ENCODE results near the gene E4F1.
A peak's percentile ranks its signal among the peaks of the same experiment; 100 is the strongest.

Gene E4F1, protein sequence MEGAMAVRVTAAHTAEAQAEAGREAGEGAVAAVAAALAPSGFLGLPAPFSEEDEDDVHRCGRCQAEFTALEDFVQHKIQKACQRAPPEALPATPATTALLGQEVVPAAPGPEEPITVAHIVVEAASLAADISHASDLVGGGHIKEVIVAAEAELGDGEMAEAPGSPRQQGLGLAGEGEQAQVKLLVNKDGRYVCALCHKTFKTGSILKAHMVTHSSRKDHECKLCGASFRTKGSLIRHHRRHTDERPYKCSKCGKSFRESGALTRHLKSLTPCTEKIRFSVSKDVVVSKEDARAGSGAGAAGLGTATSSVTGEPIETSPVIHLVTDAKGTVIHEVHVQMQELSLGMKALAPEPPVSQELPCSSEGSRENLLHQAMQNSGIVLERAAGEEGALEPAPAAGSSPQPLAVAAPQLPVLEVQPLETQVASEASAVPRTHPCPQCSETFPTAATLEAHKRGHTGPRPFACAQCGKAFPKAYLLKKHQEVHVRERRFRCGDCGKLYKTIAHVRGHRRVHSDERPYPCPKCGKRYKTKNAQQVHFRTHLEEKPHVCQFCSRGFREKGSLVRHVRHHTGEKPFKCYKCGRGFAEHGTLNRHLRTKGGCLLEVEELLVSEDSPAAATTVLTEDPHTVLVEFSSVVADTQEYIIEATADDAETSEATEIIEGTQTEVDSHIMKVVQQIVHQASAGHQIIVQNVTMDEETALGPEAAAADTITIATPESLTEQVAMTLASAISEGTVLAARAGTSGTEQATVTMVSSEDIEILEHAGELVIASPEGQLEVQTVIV

DNA sequence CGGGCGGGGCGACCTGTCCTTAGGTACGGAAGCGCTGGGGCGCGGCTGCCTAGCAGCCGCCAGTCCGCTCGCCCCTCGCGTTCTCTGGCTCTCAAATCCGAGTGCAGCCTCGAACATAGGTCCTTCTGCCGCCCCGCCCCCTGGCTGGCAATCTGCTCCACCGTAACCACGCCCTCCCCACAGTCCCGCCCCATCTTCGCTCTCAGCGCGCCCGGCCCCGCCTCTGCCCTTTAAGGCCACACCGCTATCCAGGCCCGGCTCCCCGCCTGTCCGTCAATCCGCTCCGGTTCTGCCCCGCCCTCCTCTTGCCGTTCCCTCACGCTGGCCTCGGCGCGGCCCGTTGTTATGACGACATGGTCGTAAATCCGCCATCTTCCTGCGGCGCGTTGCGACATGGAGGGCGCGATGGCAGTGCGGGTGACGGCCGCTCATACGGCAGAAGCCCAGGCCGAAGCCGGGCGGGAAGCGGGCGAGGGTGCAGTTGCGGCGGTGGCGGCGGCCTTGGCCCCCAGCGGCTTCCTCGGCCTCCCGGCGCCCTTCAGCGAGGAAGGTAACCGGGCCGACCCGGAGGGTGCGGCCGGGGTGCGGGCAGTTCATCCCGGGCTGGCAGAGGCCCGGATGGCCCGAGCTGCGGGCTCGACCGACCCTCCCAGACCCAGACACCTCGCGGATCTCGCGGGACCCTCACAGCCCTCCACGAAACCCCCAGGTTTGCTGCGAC lies at the start of gene E4F1:
Gene E4F1 (plus strand): TSS at position 371 of the 721 bp plus-strand sequence. CDS start 23 bp downstream, at position 394.
- peak; percentile 91 for DNase-seq

DNA sequence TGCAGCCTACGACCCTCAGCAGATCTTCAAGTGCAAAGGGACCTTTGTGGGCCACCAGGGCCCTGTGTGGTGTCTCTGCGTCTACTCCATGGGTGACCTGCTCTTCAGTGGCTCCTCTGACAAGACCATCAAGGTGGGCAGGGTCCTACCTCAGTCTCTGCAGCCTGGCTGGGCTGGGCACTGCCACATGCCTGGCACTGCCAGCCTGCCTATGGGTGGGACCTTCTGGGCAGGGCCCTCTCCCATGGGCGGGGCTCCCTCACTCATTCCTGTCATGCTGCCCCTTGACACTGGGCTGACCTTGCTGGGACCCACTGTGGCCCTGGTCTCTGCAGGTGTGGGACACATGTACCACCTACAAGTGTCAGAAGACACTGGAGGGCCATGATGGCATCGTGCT lies 49.5 kb upstream of the E4F1 start:
- DNase-seq: no peak

DNA sequence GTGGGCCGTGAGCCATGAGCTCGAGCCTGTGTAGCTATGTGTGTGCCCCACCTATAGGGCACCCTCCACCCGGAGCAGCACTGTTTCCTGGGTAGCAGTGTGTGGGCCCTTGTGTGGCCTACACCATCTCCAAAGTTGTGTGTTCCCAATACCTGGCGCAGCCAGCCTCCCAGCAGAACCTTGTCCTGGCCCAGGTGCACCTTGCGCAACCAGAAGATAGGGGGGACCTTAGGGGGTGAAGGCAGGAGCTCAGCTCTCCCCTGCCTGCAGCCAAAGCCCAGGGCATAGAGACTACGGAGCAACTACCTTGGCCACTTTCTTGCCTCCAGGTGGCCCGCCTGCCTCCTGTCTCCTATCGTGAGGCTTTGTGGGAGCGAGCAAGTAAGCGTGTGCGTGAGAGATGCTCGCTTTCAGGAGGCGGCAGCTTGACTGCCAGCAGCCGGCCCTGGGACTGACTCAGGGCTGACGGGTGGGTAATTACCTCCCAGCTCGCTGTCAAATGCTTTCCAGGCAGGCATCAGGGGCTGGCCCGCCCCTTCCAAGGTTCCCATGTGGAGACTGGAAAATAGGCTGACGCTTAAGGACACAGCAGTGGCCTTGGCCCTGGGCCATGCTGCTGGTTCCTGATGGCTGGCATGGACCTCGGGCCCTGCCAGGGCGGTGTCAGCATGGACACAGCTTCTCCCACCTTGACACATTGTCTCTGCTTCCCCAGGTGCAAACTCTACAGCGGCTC lies 48.8 kb upstream of the E4F1 start:
- no peak for DNase-seq

DNA sequence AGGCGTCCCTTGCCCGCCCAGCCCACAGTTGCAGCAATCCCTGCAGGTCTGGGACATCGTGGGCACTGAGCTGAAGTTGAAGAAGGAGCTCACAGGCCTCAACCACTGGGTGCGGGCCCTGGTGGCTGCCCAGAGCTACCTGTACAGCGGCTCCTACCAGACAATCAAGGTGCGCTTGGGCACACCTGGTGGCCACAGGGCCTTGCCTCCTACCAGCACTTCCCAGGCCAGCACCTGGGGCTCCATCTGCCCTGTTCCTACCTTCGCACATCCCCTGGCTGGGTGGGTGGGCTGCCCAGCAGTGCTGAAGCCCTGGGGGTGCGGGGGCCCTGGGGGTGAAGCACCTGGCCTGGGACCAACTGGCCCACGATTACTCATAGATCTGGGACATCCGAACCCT lies 47.9 kb upstream of the E4F1 start:
- no peak for DNase-seq

DNA sequence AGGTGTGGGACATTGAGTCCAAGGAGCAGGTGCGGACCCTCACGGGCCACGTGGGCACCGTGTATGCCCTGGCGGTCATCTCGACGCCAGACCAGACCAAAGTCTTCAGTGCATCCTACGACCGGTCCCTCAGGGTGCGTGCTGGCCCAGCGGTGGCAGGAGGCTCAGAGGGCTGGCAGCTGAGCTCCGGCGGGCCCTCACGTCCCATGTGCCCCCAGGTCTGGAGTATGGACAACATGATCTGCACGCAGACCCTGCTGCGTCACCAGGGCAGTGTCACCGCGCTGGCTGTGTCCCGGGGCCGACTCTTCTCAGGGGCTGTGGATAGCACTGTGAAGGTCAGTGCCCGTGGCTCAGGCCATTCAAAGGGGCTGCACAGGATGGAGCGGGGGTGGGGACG lies 47.3 kb upstream of the E4F1 start:
- no peak for DNase-seq

DNA sequence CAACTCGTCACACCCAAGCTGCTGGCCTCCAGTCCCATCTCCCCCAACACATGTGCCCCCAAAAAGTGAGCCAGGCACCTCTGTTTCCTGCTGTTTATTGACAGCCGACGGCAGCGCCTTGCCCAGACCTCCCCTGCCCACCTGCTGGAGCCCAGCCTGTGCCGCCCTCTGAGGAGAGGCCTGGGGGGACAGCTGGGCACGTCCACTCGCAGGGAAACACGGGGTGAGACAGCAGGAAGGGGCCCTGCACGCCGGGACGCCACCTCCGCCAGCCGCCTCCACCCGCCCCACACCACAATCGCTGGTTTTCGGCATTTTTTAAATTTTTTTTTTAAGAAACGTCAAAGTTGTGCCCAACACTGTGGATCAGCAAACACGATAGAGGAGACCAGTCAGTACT lies 46.3 kb upstream of the E4F1 start:
- no peak for DNase-seq

DNA sequence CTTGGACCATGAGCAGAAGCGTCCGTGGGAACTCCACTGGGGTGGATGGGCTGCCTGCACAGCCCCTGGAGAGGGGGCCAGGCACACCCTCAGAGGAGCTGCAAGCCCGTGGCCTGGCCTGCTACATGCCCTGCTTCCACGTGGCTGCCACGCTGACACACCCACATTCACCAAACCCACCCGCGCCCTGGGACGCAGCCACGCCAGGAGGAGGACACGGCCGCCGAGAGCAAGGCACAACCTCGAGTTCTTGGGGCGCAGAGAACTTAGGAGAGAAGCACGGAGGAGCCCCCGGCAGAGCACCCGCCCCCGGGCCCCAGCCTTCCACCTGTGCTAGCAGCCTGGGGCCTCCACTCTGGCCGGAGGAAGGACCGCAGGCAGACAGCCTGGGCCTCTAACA lies 45.8 kb upstream of the E4F1 start:
- DNase-seq: no peak

DNA sequence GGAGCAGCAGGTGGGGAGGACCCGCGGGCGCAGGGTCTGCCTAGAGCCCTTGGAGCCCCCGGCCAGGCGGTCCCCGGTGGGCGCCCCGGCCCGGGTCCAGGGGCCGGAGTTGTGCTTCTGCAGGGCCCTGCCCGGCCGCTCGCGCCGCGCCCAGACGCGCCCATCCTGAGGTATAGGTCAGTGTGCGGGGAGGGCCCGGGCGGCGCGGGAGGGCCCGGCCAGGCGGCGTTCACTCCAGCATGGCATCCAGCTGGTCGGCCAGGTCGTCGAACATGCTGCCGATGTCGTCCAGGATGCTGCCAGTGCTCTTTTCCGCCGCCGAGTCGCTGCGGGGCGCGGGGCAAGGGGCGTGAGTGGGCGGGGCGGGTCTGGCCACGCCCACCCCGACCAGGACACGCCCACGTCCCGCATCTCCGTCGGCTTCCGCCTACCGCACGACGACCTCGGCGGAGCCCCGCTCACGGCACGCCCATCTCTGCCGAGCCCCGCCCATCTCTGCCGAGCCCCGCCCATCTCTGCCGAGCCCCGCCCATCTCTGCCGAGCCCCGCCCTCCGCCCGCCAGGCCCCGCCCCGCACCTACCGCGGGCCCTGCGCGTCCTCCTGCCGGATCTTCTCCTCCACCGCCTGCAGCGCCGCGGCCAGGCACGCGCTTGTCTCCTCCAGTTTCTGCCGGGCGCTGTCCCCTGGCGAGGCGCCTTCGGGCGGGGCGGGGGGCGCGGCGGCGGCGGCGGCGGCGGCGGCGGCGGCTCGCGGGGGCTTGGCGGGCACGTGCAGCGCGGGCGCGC lies 44.9 kb upstream of the E4F1 start:
- no peak for DNase-seq

DNA sequence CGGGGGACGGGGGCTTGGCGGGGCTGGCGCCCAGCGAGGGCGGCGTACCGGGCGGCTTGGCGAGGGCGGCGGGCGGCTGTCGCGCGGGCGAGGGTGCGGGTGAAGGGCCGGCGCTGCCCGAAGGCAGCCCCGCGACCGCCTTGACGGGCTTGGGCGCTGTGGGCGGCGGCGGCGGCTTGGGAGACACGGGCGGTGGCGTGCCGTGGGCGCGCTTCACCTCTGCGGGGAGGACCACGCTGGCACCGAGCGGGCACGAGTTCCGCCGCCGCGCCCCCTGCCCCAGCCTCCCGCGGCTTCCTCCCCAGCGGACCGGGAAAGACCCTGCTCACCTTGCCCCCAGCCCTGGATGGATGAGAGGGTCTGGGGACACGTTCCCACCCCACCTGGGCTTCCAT lies 44.3 kb upstream of the E4F1 start:
- DNase-seq: no peak

DNA sequence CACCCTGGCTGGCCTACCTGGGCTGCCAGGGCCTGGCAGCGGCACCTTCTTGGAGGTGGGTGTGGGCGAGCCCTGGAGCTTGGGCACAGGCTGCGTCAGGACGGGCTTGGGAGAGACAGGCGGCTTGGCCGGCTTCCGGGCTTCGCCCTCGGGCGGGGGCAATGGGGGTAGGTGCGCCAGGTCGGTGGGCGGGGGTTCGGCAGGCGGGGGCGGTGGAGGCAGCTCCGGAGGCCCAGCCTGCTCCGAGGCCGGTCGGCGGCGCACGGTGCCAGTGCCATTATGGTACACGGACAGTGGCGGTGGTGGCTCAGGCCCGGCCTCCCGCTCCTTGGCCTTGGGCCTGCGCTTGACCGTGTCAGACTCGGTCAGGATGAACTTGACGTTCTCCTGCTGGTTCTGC lies 43.8 kb upstream of the E4F1 start:
- no peak for DNase-seq

DNA sequence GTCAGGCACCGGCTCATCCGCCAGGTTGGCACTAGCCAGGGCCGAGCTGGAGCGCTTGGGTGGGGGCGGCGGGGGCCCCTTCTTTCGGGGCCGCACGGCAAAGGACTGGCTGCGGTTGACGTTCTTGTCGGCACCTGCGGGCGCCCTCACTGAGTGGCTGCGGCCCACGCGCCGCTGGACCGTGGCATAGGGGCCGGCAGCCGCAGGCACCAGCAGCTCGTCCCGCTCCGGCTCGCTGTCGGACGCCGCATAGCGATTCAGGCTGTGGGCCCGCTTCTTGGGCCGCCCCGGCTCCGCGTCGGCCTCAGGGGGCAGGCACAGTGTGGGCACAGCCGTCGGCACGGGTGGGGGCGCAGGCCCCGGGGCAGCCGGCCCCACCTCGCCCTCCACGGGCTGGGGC lies 42.9 kb upstream of the E4F1 start:
- no peak for DNase-seq

DNA sequence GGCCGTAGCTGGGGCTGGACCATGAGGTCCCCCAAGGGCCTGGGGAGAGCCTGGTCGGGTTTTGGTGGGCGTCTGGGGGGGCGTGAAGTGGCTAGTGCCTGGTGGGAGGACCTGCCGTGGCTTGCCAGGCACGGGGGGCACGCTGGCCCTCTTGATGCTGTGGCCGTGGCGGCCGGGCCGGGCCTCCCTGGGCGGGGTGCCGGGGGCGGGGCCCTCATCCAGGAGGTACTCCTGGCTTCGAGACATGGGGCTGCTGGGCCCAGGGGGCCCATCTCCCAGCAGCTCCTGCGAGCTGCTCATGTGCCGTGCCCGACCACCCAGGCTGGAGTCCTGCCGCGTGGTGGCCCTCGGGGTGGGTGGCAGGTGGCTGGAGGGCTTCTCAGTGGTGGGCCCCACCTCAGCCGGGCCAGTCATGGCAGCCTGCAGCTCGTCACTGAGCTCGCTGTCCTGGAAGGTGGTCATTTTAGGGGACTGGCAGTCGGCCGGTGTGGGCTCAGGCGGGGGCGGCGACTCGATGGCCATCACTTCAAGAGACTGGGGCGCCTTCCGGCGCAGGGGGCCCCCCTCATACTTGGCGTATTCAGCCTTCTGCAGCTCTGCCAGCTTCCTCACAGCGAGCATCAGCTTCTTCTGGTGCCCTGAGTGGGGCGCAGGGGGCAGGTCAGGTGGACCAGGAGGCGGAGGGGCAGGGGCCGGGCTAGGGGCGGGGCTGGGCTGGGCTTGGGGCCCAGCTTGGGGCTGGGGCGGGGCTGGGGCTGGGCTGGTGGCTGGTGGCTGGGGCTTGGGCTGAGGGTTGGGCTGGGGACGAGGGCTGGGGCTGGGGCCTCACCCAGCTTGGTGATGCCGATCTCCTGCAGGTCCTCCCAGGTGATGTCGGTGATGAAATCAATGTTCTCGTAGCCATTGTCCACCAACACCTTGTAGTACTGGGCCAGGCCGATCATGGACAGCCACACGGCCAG lies 42.1 kb upstream of the E4F1 start:
- DNase-seq: no peak

DNA sequence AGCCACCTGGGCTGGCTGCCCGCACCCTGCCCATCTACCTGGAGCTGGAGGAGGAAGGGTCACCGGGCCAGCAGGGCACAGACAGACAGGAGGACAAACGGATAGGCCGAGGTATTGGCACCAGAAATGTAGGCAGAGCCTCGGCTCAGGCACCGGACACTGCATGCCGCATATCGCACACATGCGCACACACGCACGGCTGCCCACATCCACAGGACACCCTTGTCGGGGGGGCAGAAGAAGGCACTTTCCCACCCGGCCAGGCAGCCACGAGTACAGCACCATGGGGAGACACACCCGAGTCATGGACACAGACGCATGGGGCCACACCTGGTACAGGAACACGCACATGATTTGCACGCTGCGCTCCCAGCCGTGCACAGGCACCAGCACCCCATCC lies 41.4 kb upstream of the E4F1 start:
- no peak for DNase-seq

DNA sequence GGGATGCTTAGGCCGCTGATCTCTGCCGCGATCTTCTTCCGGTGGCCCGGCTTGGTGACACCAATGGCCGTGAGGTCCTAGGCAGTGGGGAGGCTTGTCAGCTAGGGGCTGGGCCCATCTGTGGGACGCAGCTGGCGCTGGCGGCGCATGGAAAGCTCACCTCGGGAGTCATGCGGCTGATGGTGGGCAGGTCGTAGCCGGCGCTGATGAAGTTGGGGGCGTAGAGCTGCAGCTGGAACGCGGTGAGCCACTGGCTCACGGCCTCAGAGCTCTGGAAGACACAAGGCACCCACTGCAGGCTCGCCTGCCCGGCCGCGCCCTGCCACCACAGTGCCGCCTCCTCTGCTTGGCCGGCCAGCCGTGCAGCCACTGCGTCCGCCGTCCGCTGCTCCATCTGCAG lies 39.7 kb upstream of the E4F1 start:
- no peak for DNase-seq

DNA sequence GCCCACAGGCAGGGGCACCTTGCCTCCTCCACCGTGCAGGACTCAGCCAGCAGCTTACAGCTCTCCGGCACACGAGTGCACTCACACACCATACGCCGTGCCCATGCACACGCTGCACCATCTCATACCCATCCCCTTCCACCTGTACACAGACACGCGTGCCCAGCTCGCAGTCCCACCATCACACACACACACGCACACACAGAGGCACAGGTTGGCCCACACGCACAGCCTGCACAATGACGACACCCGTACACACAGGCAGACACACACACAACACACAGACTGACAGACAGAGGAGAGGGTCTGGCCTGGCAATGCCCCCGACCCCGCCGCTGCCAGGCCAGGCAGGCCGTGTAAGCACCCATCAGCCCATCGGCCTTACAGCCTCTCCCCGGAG lies 39.0 kb upstream of the E4F1 start:
- DNase-seq: no peak

DNA sequence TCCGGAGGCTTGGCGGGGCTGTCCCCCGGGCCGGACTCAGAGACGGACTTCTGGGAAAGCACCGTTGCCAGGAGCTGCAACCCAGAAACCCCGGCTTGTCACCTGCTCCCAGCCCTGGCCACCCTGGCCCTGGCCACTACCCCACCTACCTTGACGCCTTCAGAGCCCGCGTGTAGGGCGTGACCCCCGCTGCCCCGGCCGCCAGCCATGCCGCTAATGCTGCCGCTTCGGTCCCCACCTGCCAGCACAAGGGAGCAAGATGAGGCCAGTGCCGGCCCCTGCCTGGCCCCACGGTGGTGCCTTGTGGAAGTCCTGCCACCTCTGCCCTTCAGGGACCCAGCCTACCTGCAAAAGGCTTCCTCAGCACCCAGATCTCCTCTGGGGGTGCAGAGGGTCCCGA lies 38.4 kb upstream of the E4F1 start:
- DNase-seq: no peak

DNA sequence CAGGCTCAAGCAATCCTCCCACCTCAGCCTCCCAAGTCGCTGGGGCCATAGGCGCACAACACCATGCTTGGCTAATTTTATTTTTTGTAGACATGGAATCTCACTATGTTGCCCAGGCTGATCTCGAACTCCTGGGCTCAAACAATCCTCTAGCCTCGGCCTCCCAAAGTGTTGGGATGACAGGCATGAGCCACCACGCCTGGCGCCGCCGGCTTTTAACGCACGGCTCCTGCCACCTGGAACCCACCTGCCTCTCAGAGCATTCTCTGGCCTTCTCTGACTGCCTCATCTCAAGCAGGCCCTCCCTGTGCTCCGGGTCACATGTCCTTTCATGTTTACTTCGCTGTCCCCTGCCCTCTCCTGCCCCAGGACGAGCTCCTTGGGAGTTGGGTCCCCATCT lies 37.3 kb upstream of the E4F1 start:
- no peak for DNase-seq

DNA sequence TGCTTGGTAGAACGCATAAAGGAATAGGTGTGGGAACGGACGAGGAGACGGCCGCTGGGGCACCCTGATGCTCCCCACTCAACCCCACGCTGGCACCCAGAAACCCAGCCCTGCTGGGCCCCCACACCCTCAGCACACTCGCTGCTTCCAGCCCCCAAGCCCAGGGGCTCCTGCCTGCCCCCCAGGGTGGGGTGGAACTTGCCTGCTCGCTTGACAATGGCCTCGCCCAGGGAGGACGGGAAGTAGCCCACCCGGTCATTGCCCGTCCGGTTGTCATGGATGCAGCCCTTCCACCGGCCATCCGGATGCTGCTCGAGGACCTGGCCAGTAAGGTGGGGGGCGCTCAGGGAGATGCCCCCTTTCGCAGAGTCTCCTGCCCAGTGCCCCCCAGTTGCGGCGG lies 36.9 kb upstream of the E4F1 start:
- no peak for DNase-seq

DNA sequence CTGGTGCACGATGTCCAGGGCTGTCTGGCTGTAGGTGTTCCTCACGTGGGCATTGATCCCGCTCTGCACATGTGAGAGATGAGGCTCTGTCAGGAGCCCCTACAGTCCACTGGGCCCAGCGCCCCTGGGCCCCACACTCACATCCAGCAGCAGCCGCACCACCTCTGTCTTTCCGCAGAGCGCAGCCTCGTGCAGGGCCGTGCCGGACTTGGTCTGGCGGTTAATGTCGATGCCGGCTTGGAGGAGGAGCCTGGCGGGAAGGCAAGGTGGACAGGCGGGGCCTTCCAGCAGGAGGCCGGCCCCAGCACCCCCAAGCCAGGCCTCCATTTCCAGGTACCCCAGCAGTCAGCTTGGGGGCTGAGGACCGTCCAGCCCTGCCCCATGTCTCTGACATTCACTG lies 36.2 kb upstream of the E4F1 start:
- no peak for DNase-seq

DNA sequence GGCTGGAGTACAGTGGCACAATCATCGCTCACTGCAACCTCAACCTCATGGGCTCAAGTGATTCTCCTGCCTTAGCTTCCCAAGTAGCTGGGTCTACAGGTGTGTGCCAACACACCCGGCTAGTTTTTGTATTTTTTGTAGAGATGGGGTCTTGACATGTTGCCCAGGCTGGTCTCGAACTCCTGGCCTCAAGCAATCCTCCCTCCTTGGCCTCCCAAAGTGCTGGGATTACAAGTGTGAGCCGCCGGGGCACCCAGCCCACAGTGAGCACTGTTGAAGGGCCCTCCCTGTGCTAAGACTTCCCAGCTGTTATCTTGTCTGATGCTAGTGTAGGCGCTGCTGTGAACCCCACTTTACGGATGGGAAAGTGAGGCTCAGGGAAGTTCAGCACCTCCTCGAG lies 35.0 kb upstream of the E4F1 start:
- DNase-seq: no peak

DNA sequence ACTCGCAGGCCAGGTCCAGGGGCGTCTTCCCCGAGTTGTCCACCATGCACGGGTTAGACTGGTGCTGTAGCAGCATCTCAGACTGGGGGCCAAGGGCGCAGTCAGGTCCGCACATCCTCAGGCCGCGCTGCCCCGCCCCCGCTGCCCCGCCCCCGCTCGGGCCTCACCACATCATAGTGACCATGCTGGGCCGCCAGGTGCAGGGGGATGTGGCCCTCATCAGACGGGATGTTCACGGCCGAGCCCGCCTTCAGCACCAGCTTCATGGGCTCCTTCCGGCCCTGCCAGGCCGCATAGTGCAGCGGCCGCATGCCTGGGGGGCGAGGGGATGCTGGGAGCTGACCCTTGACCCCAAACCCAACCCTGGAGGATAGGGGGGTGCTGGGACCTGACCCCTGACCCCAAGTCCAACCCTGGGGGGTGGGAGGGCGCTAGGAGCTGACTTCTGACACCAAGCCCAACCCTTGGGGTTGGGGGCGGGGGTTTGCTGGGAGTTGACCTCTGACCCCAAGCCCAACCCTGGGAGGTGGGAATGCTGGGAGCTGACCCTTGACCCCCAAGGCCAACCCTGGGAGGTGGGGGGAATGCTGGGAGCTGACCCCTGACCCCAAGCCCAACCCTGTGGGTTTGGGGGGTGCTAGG lies 34.0 kb upstream of the E4F1 start:
- no peak for DNase-seq

All from NCI-H1436 treated with DMSO at 0.1 percent for 48 hours (cell line).